Endothelial cell of umbilical vein (primary cell): ENCODE results near the gene C1QTNF2.

ENCODE experiments used
- EZH2 ChIP-seq: IDR thresholded peaks from 2 replicates; pipeline ENCODE4 v1.6.1; 2012; ENCODE audit warnings: borderline replicate concordance, low read depth, mild to moderate bottlenecking, moderate library complexity, low read length, inconsistent platforms; ENCODE audit not compliant: severe bottlenecking
- POLR2A ChIP-seq: IDR thresholded peaks from 2 replicates; pipeline ENCODE4 v1.6.1; 2012; ENCODE audit warnings: low read depth, mild to moderate bottlenecking, control low read depth, low read length
- TF ChIP-seq, protein P1 (sequence below), 2 donors: IDR thresholded peaks; 1 replicate in 1 of 2; 2 replicates in 1 of 2; pipeline ENCODE4 v1.5.1; 2011; ENCODE audit warnings: low read length in 2 of 2, mild to moderate bottlenecking in 2 of 2, moderate library complexity in 2 of 2, control low read depth in 1 of 2, inconsistent platforms in 1 of 2, low read depth in 1 of 2; ENCODE audit not compliant: insufficient read depth in 1 of 2; ENCODE audit errors: extremely low read depth in 1 of 2
- TF ChIP-seq, protein P2 (sequence below): IDR thresholded peaks from 2 replicates; pipeline ENCODE4 v1.6.1; 2011; ENCODE audit not compliant: insufficient read depth, insufficient read length

DNA sequence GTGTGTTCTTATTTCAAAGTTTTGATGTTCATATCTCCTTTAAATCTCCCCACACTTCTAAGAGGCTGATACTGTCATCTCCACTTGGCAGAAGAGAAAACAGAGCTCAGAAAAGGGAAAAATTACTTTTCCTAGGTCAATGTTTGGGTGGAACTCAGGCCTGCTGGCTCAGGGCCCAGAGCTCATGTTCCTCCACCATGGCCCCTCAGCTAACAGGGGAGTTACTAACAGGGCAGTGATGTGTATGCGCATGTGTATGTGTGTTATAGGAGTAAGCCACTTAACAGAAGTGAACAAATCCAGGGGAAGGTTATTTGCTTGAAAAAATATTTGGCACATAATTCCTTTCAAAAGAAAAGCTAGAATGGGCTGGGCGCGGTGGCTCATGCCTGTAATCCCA is 2.5 kb downstream of the C1QTNF2 start:
- TF ChIP-seq, protein P1, sequence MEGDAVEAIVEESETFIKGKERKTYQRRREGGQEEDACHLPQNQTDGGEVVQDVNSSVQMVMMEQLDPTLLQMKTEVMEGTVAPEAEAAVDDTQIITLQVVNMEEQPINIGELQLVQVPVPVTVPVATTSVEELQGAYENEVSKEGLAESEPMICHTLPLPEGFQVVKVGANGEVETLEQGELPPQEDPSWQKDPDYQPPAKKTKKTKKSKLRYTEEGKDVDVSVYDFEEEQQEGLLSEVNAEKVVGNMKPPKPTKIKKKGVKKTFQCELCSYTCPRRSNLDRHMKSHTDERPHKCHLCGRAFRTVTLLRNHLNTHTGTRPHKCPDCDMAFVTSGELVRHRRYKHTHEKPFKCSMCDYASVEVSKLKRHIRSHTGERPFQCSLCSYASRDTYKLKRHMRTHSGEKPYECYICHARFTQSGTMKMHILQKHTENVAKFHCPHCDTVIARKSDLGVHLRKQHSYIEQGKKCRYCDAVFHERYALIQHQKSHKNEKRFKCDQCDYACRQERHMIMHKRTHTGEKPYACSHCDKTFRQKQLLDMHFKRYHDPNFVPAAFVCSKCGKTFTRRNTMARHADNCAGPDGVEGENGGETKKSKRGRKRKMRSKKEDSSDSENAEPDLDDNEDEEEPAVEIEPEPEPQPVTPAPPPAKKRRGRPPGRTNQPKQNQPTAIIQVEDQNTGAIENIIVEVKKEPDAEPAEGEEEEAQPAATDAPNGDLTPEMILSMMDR (IDR thresholded peaks at IDR 0.05; ENCODE audit: extremely low read depth in 1 of 2, insufficient read depth in 1 of 2, low read depth in 1 of 2, low read length in 2 of 2): no peak
- TF ChIP-seq POLR2A (no peak), EZH2 (no peak)
- TF ChIP-seq, protein P2, sequence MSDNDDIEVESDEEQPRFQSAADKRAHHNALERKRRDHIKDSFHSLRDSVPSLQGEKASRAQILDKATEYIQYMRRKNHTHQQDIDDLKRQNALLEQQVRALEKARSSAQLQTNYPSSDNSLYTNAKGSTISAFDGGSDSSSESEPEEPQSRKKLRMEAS: no peak
